Erythroblast (primary cell): ENCODE results near the gene GPRIN3.

Source experiments
- GATA1 ChIP-seq: IDR thresholded peaks from 2 replicates; pipeline ENCODE4 v1.6.1; 2011; ENCODE audit warnings: low read depth, mild to moderate bottlenecking, control low read depth, low read length, moderate library complexity
- POLR2A ChIP-seq: IDR thresholded peaks from 2 replicates; pipeline ENCODE4 v1.6.1; 2011; ENCODE audit warnings: mild to moderate bottlenecking, low read length

DNA sequence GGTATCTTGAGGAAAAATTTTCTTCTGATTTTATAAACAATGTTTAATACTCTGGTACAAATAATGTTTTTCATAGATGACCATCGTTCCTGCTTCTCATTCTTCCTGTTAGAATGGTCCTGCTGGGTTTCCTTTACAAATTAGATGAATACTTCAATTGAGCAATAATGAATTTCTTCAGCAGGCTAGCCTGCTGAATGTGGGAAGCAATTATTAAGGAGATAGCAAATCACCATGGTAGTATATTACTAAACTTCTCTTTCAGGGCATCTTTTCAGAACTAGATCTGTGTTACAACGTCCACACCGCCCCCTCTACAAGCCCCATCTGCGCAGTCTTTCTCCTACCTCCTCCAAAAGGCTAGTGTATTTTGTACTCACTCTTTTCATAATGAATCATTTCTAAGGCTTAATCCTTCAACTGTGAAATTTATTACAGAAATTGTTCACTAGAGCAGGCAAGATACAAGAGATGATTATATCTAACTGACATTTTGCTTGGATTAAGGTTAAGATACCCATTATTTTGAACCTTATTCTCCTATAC is 38.4 kb downstream of the GPRIN3 start:
- TF ChIP-seq POLR2A (no peak), GATA1 (no peak)
